Measurements from ENCODE around the gene CHL1.

GRCh38 chr3:204102-204501, 7.5 kb downstream of the CHL1 start:
- TF ChIP-seq CTCF (IDR thresholded peaks at IDR 0.05; ENCODE audit: low read depth, low read length, poor library complexity, severe bottlenecking): no peak
- TF ChIP-seq EZH2phosphoT487 (IDR thresholded peaks at IDR 0.05; ENCODE audit: borderline replicate concordance, low read length): no peak
